Measurements from ENCODE around the gene CSNK1G2. TPM values are rescaled to one million over a fixed set of nuclear protein-coding genes. Genes with fewer than 3 reads are reported as not detected.

Gene CSNK1G2
- total and polyA plus RNA-seq, 2 experiments from 2014 or later = 39.6 to 147 TPM

DNA sequence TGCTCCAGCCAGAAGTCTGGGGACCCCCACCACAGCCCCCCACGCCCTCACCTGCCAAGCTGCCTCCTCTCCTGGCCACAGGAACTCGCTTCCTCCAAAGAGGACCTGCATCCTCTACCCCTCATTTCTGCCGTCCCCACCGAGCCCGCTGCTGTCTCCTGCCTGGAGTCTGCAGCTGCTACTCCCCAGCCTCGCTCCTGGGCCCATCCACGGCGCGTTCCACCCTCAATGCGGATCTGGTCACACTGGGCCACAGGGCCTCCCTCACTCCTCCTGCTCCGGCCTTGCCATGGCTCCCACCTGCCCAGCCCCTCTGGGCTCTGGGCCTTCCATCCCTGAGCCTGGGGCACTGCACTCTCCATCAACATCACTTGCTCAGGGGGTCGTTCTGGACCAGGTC lies 70.2 kb downstream of the CSNK1G2 start (continued):
- TF ChIP-seq NANOG (IDR thresholded peaks at IDR 0.05; ENCODE audit: borderline replicate concordance) = no peak
- TF ChIP-seq STAT1 (IDR thresholded peaks at IDR 0.05; ENCODE audit: unreplicated experiment) = no peak

GRCh38 chr19:2012941-2013682 lies 72.1 kb downstream of the CSNK1G2 start:
- peaks cover 3% of the 10 kb centered on the region; the same call in 1 of the 2 replicates for H3K4me1 ChIP-seq (ENCODE audit: insufficient read depth)
- TF ChIP-seq EZH2phosphoT487 (IDR thresholded peaks at IDR 0.05; ENCODE audit: unreplicated experiment) (no peak), EZH2 (IDR thresholded peaks at IDR 0.05; ENCODE audit: low read depth, unreplicated experiment) (no peak), POLR2AphosphoS5 (IDR thresholded peaks at IDR 0.05; ENCODE audit: low read depth) (no peak), ZNF114 (CRISPR knock-in tag; IDR thresholded peaks at IDR 0.05) (no peak), ZNF462 (CRISPR knock-in tag; IDR thresholded peaks at IDR 0.05) (no peak), REST (IDR thresholded peaks at IDR 0.05; ENCODE audit: unreplicated experiment) (no peak), NANOG (IDR thresholded peaks at IDR 0.05; ENCODE audit: borderline replicate concordance) (no peak)
- peak; percentile 16 for ATAC-seq
- H3K79me2 ChIP-seq (replicated peaks; ENCODE audit: insufficient read depth) = 0 out of 2 replicates have a peak, but pooled peaks cover 3% of the 10 kb centered on the region
- Mint-ChIP-seq H3K36me3 (ENCODE audit: low read depth) (peaks cover 16% of the 10 kb centered on the region), H3K4me1 (peaks cover 5% of the 10 kb centered on the region), H3K9me3 (no peaks in the 10 kb centered on the region), H3K27ac (no peak overlapping the region), H3K4me3 (peak overlapping the region; percentile 53; the same call in 2 of the 3 replicates), H3K27me3 (ENCODE audit: insufficient read depth, low read depth, poor library complexity) (peaks cover 17% of the 10 kb centered on the region)
- no peak overlapping the region for H3K27ac ChIP-seq (ENCODE audit: low read depth)
- H3K27me3 ChIP-seq (ENCODE audit: insufficient read depth) = no peaks in the 10 kb centered on the region
- H3F3A ChIP-seq (replicated peaks; ENCODE audit: low read depth) = peaks cover 7% of the 10 kb centered on the region; the same call in 1 of the 2 replicates
- no peaks in the 10 kb centered on the region for H3K9me2 ChIP-seq (ENCODE audit: insufficient read depth)
- no peaks in the 10 kb centered on the region; the same call in 1 of the 2 replicates for H4K20me1 ChIP-seq (replicated peaks; ENCODE audit: insufficient read depth)
- H3K36me3 ChIP-seq (ENCODE audit: insufficient read depth) = no peaks in the 10 kb centered on the region
- H3K4me2 ChIP-seq = no peak overlapping the region
- no peak overlapping the region for H3K4me3 ChIP-seq
- DNase-seq (ENCODE audit: low spot score) = no peak
- no peak overlapping the region for H2AFZ ChIP-seq

Data from GM23338 (cell line).